ENCODE data around the gene EXOC3L4. TPM values are rescaled to one million over a fixed set of nuclear protein-coding genes. Genes with fewer than 3 reads are reported as not detected.
"Not testable (repeated sequence)": the region's sequence is repeated elsewhere in the genome, so short reads cannot be mapped to it uniquely, and the experiment has no call there.

EXOC3L4 gene
- total RNA-seq, 1 donor from 2014 or later, result 6.3 TPM

DNA sequence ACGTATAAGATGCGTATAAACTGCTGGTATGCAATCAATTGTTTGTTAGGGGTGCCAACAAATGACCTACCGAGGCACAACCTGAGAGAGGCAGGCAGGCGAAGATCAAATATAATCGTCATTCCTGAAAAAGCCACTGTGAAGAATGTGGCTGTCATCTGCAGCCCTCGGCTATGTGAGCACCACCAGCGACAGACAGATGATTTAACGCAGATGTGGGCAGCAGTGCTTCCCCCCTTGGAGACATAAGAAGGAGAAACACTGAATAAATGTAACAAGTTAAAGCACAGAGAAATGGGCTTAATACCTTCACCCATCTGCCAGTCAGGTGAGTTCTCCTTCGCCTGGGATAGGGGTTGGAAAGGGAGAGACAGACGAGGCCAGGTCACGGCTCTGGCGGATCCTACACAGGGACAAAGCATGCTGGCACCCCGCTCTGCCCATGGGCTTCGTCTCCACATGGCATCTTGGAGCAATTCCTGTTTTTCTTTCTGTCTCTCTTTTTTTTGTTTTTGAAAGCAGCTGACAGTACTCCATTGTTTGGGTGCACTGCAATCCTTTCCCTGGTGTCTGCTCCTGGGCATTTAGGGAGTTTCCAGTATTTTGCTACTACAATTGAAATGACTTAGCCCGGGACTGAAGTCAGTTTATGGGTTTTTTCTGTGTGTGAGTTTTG lies 56.9 kb downstream of the EXOC3L4 start:
- no peak for DNase-seq

DNA sequence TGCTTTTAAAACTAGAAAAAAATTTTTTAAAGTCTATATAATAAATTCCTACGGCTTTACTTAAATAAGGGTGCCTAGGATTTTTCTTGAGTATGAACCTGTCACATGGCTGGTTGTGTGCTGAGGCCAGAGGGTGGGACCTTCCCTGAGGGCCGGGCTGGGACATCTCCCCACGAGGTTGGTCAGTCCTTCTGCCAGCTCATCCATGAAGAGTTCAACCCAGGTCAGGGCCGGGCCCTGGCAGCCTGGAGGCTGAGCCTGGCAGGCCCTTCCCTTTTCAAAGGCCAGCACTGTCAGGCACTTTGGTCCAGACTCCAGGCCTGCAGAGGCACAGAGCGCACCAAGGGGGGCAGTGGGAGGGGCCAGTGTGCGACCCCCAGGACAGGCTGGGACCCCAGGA lies 60.5 kb downstream of the EXOC3L4 start:
- no peak for DNase-seq

DNA sequence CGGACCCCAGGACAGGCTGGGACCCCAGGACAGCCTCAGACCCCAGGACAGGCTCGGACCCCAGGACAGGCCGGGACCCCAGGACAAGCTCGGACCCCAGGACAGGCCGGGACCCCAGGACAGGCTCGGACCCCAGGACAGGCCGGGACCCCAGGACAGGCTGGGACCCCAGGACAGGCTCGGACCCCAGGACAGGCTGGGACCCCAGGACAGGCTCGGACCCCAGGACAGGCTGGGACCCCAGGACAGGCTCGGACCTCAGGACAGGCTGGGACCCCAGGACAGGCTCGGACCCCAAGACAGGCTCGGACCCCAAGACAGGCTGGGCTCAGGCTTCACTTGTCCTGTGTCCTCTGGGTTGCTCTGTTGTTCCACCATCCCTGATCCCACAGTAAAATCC lies 60.9 kb downstream of the EXOC3L4 start:
- DNase-seq, result not testable (repeated sequence)

DNA sequence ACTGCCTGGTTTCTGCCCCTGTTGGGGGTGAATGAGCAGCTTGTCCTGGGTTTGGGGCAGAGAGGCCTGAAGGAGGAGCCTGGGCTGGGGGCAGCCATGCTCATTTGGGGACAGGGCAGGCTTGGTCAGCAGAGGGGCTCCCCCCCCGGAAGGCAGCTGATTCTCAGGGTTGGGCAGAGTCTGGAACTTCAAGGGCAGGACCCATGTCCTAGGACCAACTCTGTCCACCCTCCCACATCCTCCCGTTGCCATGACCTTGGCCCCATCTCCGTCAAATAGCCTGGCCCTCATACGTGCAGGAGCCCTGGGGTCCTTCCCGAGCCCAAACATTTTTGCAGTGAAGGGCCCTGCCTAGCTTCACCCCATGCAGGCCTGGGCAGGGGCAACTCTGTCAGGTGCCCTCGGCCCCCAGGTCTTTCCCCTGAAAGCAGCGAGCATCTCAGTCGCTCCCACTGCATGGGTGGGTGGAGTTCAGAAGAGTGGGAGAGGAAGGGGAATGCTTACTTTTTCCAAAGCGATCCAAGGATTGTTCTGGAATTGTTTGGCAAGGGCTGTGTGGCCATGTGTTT lies 61.4 kb downstream of the EXOC3L4 start:
- no peak for DNase-seq

DNA sequence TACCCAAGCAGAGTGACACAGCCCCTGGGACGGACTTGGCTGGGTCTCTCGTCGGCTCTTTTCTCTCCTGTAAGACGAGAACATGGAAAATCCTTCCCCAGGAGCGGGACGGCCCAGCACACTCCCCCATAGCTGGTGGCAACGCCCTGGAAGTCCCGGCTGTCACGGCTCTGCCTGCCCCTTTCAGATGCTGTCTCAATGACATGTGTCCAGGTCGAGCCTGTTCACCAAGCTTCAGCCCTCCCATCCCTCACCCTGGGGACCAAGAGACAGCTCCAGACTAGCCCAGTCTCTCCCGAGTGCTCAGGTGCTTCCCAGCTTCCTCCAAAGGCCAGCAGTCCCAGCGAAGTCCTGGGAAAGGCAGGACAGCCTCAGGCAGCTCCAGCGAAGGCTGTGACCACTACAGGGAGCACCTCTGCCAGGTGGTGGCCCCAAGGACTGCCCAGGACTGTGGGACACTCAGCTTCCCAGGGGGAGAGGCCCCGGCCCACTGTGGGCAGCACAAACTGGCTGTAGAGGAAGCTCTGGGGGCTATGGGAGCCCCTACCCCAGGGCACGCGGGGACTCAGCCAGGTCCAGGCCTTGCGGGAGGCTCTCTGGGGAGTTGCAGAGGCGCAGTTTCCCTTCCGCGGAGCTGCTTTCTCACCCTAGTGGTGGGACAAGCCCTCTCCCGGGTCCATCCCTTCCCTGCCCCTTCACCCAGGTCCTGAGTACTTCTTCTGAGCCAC lies 62.3 kb downstream of the EXOC3L4 start:
- no peak for DNase-seq

DNA sequence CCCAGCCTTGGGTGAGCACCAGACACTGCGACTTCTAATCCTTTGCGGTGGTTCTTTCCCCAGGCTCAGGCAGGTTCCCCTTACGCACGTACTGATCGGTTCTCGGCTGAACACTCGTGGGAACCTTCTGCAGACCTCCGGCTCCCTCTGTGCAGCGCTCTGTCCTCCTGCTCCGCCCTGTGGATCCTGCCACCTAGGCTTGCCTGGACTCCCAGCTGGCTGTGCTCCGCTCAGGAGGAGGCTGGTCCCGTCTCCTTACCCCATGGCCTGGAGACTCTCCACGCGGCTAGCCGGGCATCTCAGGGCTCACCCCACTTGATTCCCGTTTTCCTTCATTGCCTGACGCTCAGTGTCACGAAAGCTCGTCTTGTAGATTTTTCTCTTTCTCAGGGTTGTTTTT lies 63.4 kb downstream of the EXOC3L4 start:
- DNase-seq, result no peak

DNA sequence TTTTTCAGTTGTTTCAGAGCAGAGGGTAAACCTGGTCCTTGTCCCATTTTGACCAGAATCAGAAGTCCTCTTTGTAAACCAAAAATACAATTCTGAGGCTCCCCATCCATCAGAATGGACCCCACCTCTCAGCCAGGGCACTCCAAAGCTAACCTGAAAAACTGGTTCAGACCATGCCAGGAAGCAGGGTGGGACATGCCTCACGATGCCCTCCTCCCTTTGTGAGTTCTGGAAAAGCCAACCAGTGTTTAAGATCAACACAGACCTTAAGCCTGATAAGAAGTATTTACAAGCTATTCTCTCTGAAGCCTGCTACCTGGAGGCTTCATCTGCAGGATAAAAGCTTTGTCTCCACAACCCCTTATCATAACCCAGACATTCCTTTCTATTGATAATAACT lies 64.2 kb downstream of the EXOC3L4 start:
- DNase-seq, result peak; percentile 39

Other genes starting within 250 kb of the EXOC3L4 start
- 2.1 TPM for gene AMN, start 172.1 kb upstream of the EXOC3L4 start, total RNA-seq
- 83.1 TPM for gene CDC42BPB, start 37.2 kb upstream of the EXOC3L4 start, total RNA-seq
- gene LBHD2, start 10.5 kb upstream of the EXOC3L4 start, total RNA-seq, result not detected
- 73.4 TPM for gene TNFAIP2, start 28.7 kb downstream of the EXOC3L4 start, total RNA-seq
- gene EIF5, start 239.5 kb downstream of the EXOC3L4 start, total RNA-seq, result 194 TPM